ENCODE measurements around the gene FBXO11.
"Not testable (repeated sequence)": the region's sequence is repeated elsewhere in the genome, so short reads cannot be mapped to it uniquely, and the experiment has no call there.

Gene FBXO11

DNA sequence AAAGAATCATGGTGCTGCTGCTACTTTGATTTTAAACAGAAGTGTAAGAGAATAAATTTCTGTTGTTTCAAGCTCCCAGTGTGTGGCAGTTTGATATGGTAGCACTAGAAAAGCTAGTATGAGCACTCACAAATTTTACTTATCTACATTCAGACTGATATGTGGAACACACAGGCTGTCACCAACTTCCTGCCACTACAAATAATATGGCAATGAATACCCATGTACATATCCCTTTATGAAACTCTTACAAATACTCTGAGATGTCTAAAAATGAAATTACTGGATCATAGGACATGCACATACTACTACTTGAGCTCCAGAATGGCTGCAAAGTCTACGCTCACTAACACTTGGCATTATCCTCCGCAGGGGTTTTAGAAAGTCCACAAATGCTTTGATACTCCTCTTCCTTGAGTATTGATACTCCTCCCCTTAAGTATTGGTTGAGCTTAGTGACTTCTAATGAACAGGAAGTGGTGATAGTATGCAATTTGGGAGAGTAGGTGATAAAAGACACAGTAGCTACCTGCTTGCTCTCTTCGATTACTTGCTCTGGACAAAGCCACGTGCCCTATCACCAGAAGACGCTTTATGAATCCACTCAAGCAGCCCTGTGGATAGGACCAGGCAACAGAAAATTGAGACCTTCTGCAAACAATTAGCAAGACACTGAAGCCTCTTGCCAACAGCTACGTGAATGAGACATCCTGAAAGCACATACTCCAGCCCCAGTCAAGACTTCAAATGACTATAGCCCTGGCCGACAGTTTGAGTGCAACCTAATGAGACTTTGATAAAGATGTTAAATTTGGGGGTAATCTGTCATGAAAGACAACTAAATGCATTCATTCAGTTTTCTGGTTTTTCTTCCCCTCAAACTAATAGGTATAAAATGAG is 35.4 kb downstream of the FBXO11 start:
- Histone ChIP-seq H3K36me3 (ENCODE audit: control insufficient read depth in 2 of 2, insufficient read depth in 2 of 2, low read length in 2 of 2) (peaks cover 0 to 4% of the 10 kb centered on the region in 2 donors), H3K4me3 (ENCODE audit: low read length in 2 of 2) (no peak overlapping the region), H3K4me1 (ENCODE audit: control insufficient read depth, insufficient read depth, low read length) (no peaks in the 10 kb centered on the region), H3K9ac (ENCODE audit: low read length in 2 of 2) (no peak overlapping the region), H3K9me3 (ENCODE audit: control insufficient read depth in 2 of 2, low read length in 2 of 2) (no peaks in the 10 kb centered on the region), H3K27ac (ENCODE audit: low read length) (no peak overlapping the region), H3K27me3 (ENCODE audit: control insufficient read depth in 1 of 2, insufficient read depth in 2 of 2, low read length in 2 of 2) (no peaks in the 10 kb centered on the region)

DNA sequence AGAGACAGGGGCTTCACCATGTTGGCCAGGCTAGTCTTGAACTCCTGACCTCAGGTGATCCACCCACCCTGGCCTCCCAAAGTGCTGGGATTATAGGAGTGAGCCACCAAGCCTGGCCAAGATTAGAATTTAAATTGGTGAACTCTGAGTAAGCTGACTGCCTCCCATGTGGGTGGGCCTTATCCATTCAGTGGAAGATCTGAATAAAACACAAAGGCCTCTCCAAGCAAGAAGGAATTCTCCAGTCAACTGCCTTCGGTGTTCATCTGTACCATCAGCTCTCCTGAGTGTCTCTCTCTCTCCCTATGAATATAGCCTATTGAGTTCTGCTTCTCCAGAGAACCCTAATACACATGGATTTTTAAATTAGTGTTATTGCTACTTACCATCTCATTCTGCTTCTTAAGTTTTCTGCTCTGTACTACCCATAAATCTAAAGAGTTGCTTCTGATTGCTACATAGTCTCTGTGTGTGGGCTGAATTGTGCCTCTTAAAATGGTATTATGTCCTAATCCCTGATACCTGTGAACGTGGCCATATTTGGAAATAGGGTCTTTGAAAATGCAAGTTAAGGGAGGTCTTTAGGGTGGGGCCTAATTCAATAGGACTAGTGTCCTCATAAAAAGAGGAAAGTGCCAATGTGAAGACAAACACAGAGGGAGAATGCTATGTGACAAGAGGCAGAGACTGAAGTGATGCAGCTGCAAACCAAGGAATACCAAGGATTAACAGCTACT is 36.3 kb downstream of the FBXO11 start:
- Histone ChIP-seq H3K27me3 (ENCODE audit: control insufficient read depth in 1 of 2, insufficient read depth in 2 of 2, low read length in 2 of 2) (no peaks in the 10 kb centered on the region), H3K4me3 (ENCODE audit: low read length in 2 of 2) (no peak overlapping the region), H3K36me3 (ENCODE audit: control insufficient read depth in 2 of 2, insufficient read depth in 2 of 2, low read length in 2 of 2) (peaks cover 0 to 4% of the 10 kb centered on the region in 2 donors), H3K27ac (ENCODE audit: low read length) (no peak overlapping the region), H3K9me3 (ENCODE audit: control insufficient read depth in 2 of 2, low read length in 2 of 2) (no peaks in the 10 kb centered on the region), H3K9ac (ENCODE audit: low read length in 2 of 2) (no peak overlapping the region), H3K4me1 (ENCODE audit: control insufficient read depth, insufficient read depth, low read length) (no peaks in the 10 kb centered on the region)

DNA sequence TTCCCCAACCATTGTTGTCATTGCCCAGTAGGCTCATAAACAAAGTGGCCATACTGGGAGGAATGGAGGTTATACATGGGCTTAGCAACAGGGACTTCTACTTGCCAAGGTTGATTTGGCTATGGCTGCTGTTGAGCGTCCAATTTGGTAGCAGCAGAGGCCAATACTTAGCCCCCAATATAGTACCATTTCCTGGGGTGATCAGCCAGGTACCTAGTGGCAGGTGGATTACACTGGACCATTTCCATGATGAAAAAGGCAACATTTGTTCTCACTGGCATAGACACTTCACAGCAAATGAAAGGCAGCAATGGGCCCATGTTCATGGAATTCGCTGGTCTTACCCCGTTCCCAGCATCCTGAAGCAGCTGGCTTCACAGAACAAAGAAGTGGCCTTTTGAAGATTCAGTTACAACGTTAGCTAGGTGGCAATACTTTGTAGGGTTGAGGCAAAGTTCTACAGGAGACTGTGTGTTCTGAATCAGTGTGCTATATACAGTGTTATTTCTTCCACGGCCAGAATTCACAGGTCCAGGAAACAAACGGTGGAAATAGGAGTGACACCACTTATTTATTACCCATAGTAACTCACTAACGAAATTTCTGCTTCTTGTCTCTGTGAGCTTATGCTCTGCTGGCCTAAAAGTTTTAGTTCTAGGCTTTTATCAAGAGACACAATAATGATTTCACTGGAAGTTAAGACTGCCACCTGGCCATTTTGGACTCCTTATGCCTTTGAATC is 37.5 kb downstream of the FBXO11 start:
- Histone ChIP-seq H3K36me3 (ENCODE audit: control insufficient read depth in 2 of 2, insufficient read depth in 2 of 2, low read length in 2 of 2) (peaks cover 0 to 4% of the 10 kb centered on the region in 2 donors), H3K27me3 (ENCODE audit: control insufficient read depth in 1 of 2, insufficient read depth in 2 of 2, low read length in 2 of 2) (no peaks in the 10 kb centered on the region), H3K9me3 (ENCODE audit: control insufficient read depth in 2 of 2, low read length in 2 of 2) (no peaks in the 10 kb centered on the region), H3K4me1 (ENCODE audit: control insufficient read depth, insufficient read depth, low read length) (no peaks in the 10 kb centered on the region), H3K27ac (ENCODE audit: low read length) (no peak overlapping the region), H3K4me3 (ENCODE audit: low read length in 2 of 2) (no peak overlapping the region), H3K9ac (ENCODE audit: low read length in 2 of 2) (no peak overlapping the region)

DNA sequence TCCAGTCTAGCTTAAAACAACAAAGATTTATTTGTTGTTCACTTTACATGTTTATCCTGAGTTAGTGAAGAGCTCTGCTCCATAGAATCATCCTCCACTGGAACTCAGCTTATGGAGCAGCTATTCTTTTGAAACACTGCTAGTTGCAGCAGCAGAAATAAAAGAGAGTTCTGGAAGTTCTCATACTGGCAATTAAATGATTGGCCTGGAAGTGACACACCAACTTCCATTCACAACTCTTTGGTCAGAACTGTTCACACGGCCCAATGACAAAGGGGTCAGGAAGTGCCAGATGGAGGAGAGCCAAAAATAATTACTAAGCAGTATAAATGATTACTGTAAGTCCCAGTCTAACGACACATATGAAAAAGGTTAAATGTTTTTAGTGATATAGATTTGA is 39.1 kb downstream of the FBXO11 start:
- Histone ChIP-seq H3K9me3 (ENCODE audit: control insufficient read depth in 2 of 2, low read length in 2 of 2) (no peaks in the 10 kb centered on the region), H3K27ac (ENCODE audit: low read length) (no peak overlapping the region), H3K9ac (ENCODE audit: low read length in 2 of 2) (no peak overlapping the region), H3K36me3 (ENCODE audit: control insufficient read depth in 2 of 2, insufficient read depth in 2 of 2, low read length in 2 of 2) (peaks cover 0 to 4% of the 10 kb centered on the region in 2 donors), H3K4me1 (ENCODE audit: control insufficient read depth, insufficient read depth, low read length) (no peaks in the 10 kb centered on the region), H3K27me3 (ENCODE audit: control insufficient read depth in 1 of 2, insufficient read depth in 2 of 2, low read length in 2 of 2) (no peaks in the 10 kb centered on the region), H3K4me3 (ENCODE audit: low read length in 2 of 2) (no peak overlapping the region)

DNA sequence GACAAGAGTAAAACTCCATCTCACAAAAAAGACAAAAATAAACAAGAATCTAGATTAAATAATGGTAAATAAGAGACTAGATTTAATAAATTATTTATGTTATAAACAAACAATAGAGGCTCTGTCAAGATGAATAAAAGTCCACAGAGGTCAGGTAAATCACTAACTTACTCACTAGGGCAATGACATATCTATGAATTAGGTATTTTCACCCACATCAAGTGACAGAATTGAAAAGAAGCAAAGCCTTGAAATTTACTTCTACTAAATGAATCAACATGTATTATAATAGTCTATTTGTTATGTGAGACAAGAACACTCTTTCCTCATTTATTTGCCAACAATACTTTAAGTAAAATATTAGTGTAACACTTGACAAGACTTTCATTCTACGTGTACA is 41.7 kb downstream of the FBXO11 start:
- Histone ChIP-seq H3K27ac (ENCODE audit: low read length) (no peak overlapping the region), H3K4me1 (ENCODE audit: control insufficient read depth, insufficient read depth, low read length) (no peaks in the 10 kb centered on the region), H3K36me3 (ENCODE audit: control insufficient read depth in 2 of 2, insufficient read depth in 2 of 2, low read length in 2 of 2) (peaks cover 0 to 4% of the 10 kb centered on the region in 2 donors)

DNA sequence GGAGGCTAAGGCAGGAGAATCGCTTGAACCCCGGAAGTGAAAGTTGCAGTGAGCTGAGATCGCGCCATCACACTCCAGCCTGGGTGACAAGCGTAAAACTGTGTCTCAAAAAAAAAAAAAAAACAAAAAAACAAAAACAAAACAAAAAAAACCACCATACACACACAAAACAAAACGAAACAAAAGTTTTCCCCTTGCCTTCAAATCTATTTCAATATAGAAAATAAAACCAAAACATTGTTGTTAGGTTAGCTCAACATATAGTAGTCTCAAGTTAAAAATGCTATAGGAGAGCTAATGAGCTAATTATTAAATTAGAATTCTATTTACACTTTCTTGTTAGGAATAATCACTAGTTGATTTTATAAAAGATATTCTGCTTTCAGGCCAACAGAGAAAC is 43.3 kb downstream of the FBXO11 start:
- Histone ChIP-seq H3K9ac (ENCODE audit: low read length in 2 of 2) (no peak overlapping the region), H3K4me3 (ENCODE audit: low read length in 2 of 2) (no peak overlapping the region), H3K4me1 (ENCODE audit: control insufficient read depth, insufficient read depth, low read length) (no peaks in the 10 kb centered on the region), H3K27me3 (ENCODE audit: control insufficient read depth in 1 of 2, insufficient read depth in 2 of 2, low read length in 2 of 2) (no peaks in the 10 kb centered on the region), H3K9me3 (ENCODE audit: control insufficient read depth in 2 of 2, low read length in 2 of 2) (no peaks in the 10 kb centered on the region), H3K36me3 (ENCODE audit: control insufficient read depth in 2 of 2, insufficient read depth in 2 of 2, low read length in 2 of 2) (no peaks in the 10 kb centered on the region), H3K27ac (ENCODE audit: low read length) (no peak overlapping the region)

More for the DNA sequence above, 41.7 kb downstream of the FBXO11 start:
- Histone ChIP-seq H3K9ac (ENCODE audit: low read length in 2 of 2) (no peak overlapping the region), H3K27me3 (ENCODE audit: control insufficient read depth in 1 of 2, insufficient read depth in 2 of 2, low read length in 2 of 2) (no peaks in the 10 kb centered on the region), H3K4me3 (ENCODE audit: low read length in 2 of 2) (no peak overlapping the region), H3K9me3 (ENCODE audit: control insufficient read depth in 2 of 2, low read length in 2 of 2) (no peaks in the 10 kb centered on the region)

DNA sequence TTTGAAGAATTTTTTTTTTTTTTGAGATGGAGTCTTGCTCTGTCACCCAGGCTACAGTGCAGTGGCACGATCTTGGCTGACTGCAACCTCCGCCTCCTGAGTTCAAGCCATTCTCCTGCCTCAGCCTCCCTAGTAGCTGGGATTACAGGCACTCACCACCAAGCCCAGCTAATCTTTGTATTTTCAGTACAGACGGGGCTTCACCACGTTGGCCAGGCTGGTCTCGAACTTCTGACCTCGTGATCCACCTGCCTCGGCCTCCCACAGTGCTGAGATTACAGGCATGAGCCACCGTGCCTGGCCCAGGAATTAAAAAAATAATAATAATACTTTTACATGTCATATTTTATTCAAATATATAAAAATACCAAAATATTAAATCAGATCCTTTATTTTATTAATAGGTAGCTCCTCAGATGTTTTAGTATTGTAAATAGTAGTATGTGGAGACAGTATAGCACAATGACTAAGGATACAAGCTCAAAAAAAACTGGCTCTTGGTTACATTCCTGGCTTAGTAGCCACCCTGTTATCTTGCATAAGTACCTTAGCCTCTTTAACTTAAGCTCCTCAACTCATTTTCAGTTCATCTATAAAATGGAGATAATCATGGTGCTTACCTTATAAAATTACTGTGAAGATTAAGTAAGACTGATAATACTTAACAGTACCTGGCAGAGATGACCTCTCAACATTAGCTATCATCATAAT is 53.1 kb downstream of the FBXO11 start:
- not testable (repeated sequence) for H3K27me3 ChIP-seq (ENCODE audit: control insufficient read depth in 1 of 2, insufficient read depth in 2 of 2, low read length in 2 of 2); H3K27ac ChIP-seq (ENCODE audit: low read length); H3K36me3 ChIP-seq (ENCODE audit: control insufficient read depth in 2 of 2, insufficient read depth in 2 of 2, low read length in 2 of 2); H3K9me3 ChIP-seq (ENCODE audit: control insufficient read depth in 2 of 2, low read length in 2 of 2); H3K4me1 ChIP-seq (ENCODE audit: control insufficient read depth, insufficient read depth, low read length); H3K4me3 ChIP-seq (ENCODE audit: low read length in 2 of 2); H3K9ac ChIP-seq (ENCODE audit: low read length in 2 of 2)

DNA sequence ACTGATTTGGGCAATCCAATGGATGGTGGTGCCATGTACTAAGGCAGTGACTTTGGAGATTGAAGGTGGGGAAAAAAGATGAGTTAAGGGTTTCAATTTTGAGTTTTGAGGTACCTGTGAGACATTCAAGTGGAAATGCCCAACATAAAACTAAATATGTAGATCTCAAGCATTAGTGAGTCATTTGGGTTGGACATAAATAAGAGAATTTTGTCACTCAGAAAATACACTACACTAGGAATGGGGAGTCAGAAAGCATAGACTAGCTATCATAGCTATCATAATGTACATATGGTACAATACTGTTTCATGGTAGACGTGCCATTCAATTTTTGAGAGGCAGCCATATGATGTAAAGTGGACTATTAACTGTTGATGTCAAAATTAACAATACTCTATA is 56.1 kb downstream of the FBXO11 start:
- Histone ChIP-seq H3K36me3 (ENCODE audit: control insufficient read depth in 2 of 2, insufficient read depth in 2 of 2, low read length in 2 of 2) (no peaks in the 10 kb centered on the region), H3K9ac (ENCODE audit: low read length in 2 of 2) (no peak overlapping the region), H3K27ac (ENCODE audit: low read length) (no peak overlapping the region), H3K27me3 (ENCODE audit: control insufficient read depth in 1 of 2, insufficient read depth in 2 of 2, low read length in 2 of 2) (no peaks in the 10 kb centered on the region), H3K9me3 (ENCODE audit: control insufficient read depth in 2 of 2, low read length in 2 of 2) (no peaks in the 10 kb centered on the region), H3K4me3 (ENCODE audit: low read length in 2 of 2) (no peak overlapping the region), H3K4me1 (ENCODE audit: control insufficient read depth, insufficient read depth, low read length) (no peaks in the 10 kb centered on the region)

DNA sequence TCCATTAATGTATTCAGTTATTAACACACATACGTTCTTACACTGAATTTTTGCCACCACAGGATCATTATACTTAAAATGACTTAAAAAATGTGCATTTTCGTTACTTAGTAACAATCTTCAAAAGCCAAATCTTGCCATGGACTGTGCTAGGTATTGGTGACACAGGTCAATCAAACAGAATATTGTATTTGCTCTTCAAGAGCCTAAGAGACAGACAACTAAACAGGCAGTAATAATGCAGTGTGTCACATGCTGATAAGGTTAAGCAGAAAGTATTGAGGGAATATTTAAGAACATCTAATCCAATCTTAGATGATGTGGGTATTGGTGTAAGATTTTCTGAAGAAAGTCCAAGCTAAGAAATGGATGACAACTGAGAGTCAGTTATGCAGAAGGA is 56.9 kb downstream of the FBXO11 start:
- Histone ChIP-seq H3K4me3 (ENCODE audit: low read length in 2 of 2) (no peak overlapping the region), H3K9ac (ENCODE audit: low read length in 2 of 2) (no peak overlapping the region), H3K27me3 (ENCODE audit: control insufficient read depth in 1 of 2, insufficient read depth in 2 of 2, low read length in 2 of 2) (no peaks in the 10 kb centered on the region), H3K4me1 (ENCODE audit: control insufficient read depth, insufficient read depth, low read length) (no peaks in the 10 kb centered on the region), H3K27ac (ENCODE audit: low read length) (no peak overlapping the region), H3K9me3 (ENCODE audit: control insufficient read depth in 2 of 2, low read length in 2 of 2) (no peaks in the 10 kb centered on the region), H3K36me3 (ENCODE audit: control insufficient read depth in 2 of 2, insufficient read depth in 2 of 2, low read length in 2 of 2) (no peaks in the 10 kb centered on the region)

DNA sequence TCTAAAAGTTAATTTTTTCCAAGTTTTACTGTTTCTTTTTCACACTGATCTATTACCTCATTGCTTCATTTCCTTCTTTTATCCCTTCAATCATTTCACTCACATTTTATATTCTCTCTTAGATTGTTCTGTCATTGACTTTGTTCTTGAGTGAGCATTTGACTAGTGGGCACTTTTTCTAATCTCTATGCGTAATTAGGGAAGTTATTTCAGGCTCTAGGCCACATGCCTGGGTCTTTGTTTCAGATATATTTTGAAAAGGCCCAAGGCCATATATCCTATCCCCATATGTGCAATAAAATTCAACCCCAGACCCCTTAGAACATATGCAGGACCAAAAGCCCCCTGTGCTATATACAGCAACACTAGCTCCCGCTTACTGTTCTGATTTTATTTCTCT is 62.1 kb downstream of the FBXO11 start:
- Histone ChIP-seq H3K36me3 (ENCODE audit: control insufficient read depth in 2 of 2, insufficient read depth in 2 of 2, low read length in 2 of 2) (no peaks in the 10 kb centered on the region), H3K9me3 (ENCODE audit: control insufficient read depth in 2 of 2, low read length in 2 of 2) (no peaks in the 10 kb centered on the region), H3K27me3 (ENCODE audit: control insufficient read depth in 1 of 2, insufficient read depth in 2 of 2, low read length in 2 of 2) (no peaks in the 10 kb centered on the region), H3K4me1 (ENCODE audit: control insufficient read depth, insufficient read depth, low read length) (no peaks in the 10 kb centered on the region), H3K4me3 (ENCODE audit: low read length in 2 of 2) (no peak overlapping the region), H3K9ac (ENCODE audit: low read length in 2 of 2) (no peak overlapping the region), H3K27ac (ENCODE audit: low read length) (no peak overlapping the region)
